Measurements from ENCODE around the gene ZC3H10. TPM values are rescaled to one million over a fixed set of nuclear protein-coding genes. Genes with fewer than 3 reads are reported as not detected.

ZC3H10 gene
- total and polyA plus RNA-seq, 2 of the 13 experiments (the other 11 are each of a cell fraction or from before 2014, with no cell fraction given) = 0.70 to 2.3 TPM

- no peaks in the 10 kb centered on the region for H3K9me3 ChIP-seq (ENCODE audit: low read length)
- peaks cover 28% of the 10 kb centered on the region for H4K20me1 ChIP-seq (ENCODE audit: insufficient read depth, low read length)
- H3K4me1 ChIP-seq (ENCODE audit: insufficient read depth, low read length) = peaks cover 36% of the 10 kb centered on the region
- FAIRE-seq (no peak), ATAC-seq (no peak), DNase-seq (ENCODE audit: low spot score) (no peak)
- no peak overlapping the region for H2AFZ ChIP-seq (ENCODE audit: low read length)
- ChIA-PET POLR2A (interaction anchor here (0.8 to 3.3 kb wide), 11 partner anchors 10 to 60 kb away, joined by 3 to 20 read pairs (median 6); partner anchors contain the start of genes ESYT1, MYL6B, RNF41 and SMARCC2), CTCF (ENCODE audit: low intra/inter-chr PET ratio, low total read pairs) (no interaction called here)
- H3K4me3 ChIP-seq (replicated peaks in 1 of 3; ENCODE audit: insufficient read depth in 1 of 3, low read depth in 2 of 3, low read length in 3 of 3) = no peak overlapping the region
- H3K79me2 ChIP-seq (ENCODE audit: insufficient read depth, low read length) = peaks cover 25% of the 10 kb centered on the region
- H3K4me2 ChIP-seq (ENCODE audit: low read depth, low read length) = no peak overlapping the region
- H3K27me3 ChIP-seq (ENCODE audit: control insufficient read depth in 1 of 2, insufficient read depth in 2 of 2, low read length in 2 of 2) = no peaks in the 10 kb centered on the region; a peak in 1 of 5 replicates
- in situ Hi-C loops (cut with HindIII; ENCODE audit: extremely low pct_ligation_motif_present, low pct_unique_long_range_greater_than_20kb) = no loop called here
- TF ChIP-seq AGO2 (optimal IDR thresholded peaks at IDR 0.05; ENCODE audit: low read depth, low read length) = peak; percentile 50
- TF ChIP-seq ZNF264 (CRISPR knock-in tag; IDR thresholded peaks at IDR 0.05) = no peak
- no peak for TF ChIP-seq MIXL1 (CRISPR knock-in tag; IDR thresholded peaks at IDR 0.05)
- peak; percentile 32 for TF ChIP-seq POLR2AphosphoS5 (IDR thresholded peaks at IDR 0.05; ENCODE audit: low read depth, low read length)
- TF ChIP-seq SSRP1 (CRISPR knock-in tag; IDR thresholded peaks at IDR 0.05) = peak; percentile 80; the same call in 1 of the 2 replicates
- no peak for TF ChIP-seq ZNF17 (CRISPR knock-in tag; IDR thresholded peaks at IDR 0.05)
- peak; percentile 12 for TF ChIP-seq RBM22 (optimal IDR thresholded peaks at IDR 0.05; ENCODE audit: low read length)
- 0 out of 2 replicates have a peak, but pooled peaks have one; percentile 3 for TF ChIP-seq RBFOX2 (IDR thresholded peaks at IDR 0.05; ENCODE audit: low read depth, low read length)
- TF ChIP-seq POLR2A (IDR thresholded peaks at IDR 0.05; ENCODE audit: insufficient read depth in 1 of 2, low read depth in 2 of 2, low read length in 2 of 2) = peak in 1 of 2 experiments; percentile 11; a peak in 1 of 4 replicates
- TF ChIP-seq POLR2G (IDR thresholded peaks at IDR 0.05; ENCODE audit: low read depth, low read length) = peak; percentile 9; the same call in 1 of the 2 replicates
- H3K27ac ChIP-seq (ENCODE audit: extremely low read length, insufficient read depth, low read length) = no peak overlapping the region
- 97% methylated on average over 10 of the region's 10 CpGs for WGBS (ENCODE audit: low lambda C conversion rate)
- no TSS peak for BruUV-seq (replicated peaks)
- peaks cover 29 to 56% of the 10 kb centered on the region in 2 experiments for H3K36me3 ChIP-seq (replicated peaks in 1 of 2; ENCODE audit: control insufficient read depth in 1 of 2, insufficient read depth in 2 of 2, low read length in 2 of 2)
- H3K9ac ChIP-seq (ENCODE audit: insufficient read depth, low read depth, low read length) = no peak overlapping the region
- intact Hi-C loops (cut with micrococcal nuclease; ENCODE audit: unreplicated experiment) = no loop called here
Observed at GRCh38 chr12:56161690-56162351, 43.8 kb downstream of the ZC3H10 start.

Data from HepG2 (cell line).